ENCODE measurements around the gene PRXL2A.

DNA sequence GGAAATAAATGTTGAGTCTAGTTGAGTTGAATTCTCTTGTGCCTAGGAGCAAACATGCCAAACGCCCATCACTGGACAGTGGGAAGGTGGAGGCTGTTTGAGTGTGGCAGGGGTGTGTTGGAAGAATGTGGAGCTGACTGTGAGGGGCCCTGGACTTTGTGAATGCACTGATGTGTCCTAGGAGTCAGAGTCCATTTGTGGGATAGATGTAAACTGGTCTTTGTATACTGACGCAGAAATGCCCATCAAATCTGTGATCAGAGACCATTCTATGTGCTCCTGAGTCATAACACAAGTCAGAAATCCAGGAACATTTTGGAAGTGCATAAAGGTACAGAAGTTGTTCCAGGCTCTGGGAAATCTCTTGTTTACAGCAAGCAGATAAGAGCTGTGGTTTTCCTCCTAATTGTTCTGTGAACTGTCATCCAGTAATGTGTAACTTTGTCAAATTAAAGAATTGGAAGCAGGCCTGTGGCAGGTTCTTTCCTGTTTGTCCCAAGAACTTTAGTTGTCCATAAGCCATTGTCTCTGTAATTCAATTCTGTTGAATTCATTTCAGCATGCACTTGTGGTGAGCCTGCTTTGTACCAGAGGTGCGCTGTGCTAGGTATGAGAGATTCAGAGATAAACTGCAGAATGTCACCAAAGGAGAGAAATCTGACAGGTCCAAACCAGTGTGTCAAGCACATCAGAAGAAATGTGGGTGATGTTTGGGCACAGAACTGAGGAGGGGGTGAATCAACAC lies 7.6 kb downstream of the PRXL2A start:
- TF ChIP-seq, protein P1, sequence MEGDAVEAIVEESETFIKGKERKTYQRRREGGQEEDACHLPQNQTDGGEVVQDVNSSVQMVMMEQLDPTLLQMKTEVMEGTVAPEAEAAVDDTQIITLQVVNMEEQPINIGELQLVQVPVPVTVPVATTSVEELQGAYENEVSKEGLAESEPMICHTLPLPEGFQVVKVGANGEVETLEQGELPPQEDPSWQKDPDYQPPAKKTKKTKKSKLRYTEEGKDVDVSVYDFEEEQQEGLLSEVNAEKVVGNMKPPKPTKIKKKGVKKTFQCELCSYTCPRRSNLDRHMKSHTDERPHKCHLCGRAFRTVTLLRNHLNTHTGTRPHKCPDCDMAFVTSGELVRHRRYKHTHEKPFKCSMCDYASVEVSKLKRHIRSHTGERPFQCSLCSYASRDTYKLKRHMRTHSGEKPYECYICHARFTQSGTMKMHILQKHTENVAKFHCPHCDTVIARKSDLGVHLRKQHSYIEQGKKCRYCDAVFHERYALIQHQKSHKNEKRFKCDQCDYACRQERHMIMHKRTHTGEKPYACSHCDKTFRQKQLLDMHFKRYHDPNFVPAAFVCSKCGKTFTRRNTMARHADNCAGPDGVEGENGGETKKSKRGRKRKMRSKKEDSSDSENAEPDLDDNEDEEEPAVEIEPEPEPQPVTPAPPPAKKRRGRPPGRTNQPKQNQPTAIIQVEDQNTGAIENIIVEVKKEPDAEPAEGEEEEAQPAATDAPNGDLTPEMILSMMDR (conservative IDR thresholded peaks at IDR 0.05; ENCODE audit: low read depth in 2 of 2) = no peak
- TF ChIP-seq JUNB (IDR thresholded peaks at IDR 0.05; ENCODE audit: unreplicated experiment) (no peak), EZH2phosphoT487 (IDR thresholded peaks at IDR 0.05; ENCODE audit: unreplicated experiment) (no peak), POLR2AphosphoS5 (IDR thresholded peaks at IDR 0.05; ENCODE audit: low read depth) (no peak), EZH2 (IDR thresholded peaks at IDR 0.05; ENCODE audit: low read depth, unreplicated experiment) (no peak), ZNF331 (CRISPR knock-in tag; IDR thresholded peaks at IDR 0.05; ENCODE audit: low read depth) (no peak), ZNF114 (CRISPR knock-in tag; IDR thresholded peaks at IDR 0.05) (no peak), CREB1 (CRISPR knock-in tag; IDR thresholded peaks at IDR 0.05; ENCODE audit: low read depth) (no peak)
- TF ChIP-seq, protein P2, sequence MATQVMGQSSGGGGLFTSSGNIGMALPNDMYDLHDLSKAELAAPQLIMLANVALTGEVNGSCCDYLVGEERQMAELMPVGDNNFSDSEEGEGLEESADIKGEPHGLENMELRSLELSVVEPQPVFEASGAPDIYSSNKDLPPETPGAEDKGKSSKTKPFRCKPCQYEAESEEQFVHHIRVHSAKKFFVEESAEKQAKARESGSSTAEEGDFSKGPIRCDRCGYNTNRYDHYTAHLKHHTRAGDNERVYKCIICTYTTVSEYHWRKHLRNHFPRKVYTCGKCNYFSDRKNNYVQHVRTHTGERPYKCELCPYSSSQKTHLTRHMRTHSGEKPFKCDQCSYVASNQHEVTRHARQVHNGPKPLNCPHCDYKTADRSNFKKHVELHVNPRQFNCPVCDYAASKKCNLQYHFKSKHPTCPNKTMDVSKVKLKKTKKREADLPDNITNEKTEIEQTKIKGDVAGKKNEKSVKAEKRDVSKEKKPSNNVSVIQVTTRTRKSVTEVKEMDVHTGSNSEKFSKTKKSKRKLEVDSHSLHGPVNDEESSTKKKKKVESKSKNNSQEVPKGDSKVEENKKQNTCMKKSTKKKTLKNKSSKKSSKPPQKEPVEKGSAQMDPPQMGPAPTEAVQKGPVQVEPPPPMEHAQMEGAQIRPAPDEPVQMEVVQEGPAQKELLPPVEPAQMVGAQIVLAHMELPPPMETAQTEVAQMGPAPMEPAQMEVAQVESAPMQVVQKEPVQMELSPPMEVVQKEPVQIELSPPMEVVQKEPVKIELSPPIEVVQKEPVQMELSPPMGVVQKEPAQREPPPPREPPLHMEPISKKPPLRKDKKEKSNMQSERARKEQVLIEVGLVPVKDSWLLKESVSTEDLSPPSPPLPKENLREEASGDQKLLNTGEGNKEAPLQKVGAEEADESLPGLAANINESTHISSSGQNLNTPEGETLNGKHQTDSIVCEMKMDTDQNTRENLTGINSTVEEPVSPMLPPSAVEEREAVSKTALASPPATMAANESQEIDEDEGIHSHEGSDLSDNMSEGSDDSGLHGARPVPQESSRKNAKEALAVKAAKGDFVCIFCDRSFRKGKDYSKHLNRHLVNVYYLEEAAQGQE (IDR thresholded peaks at IDR 0.05; ENCODE audit: unreplicated experiment) = no peak
- TF ChIP-seq, protein P3, sequence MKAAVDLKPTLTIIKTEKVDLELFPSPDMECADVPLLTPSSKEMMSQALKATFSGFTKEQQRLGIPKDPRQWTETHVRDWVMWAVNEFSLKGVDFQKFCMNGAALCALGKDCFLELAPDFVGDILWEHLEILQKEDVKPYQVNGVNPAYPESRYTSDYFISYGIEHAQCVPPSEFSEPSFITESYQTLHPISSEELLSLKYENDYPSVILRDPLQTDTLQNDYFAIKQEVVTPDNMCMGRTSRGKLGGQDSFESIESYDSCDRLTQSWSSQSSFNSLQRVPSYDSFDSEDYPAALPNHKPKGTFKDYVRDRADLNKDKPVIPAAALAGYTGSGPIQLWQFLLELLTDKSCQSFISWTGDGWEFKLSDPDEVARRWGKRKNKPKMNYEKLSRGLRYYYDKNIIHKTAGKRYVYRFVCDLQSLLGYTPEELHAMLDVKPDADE (IDR thresholded peaks at IDR 0.05) = no peak

Measured in GM23338 (cell line).